Measurements from ENCODE around the gene ZNF614.
"Not testable (repeated sequence)": the region's sequence is repeated elsewhere in the genome, so short reads cannot be mapped to it uniquely, and the experiment has no call there.

- not testable (repeated sequence) for TF ChIP-seq CTCF, POLR2A, EP300, POLR2AphosphoS5 (IDR thresholded peaks at IDR 0.05)
Observed at GRCh38 chr19:52026255-52026990, 1.8 kb downstream of the ZNF614 start.

Measured in gastroesophageal sphincter (tissue), 3 donors.